GM19324 (cell line): ENCODE results near the gene MBD3.

ENCODE experiments used
- ATAC-seq: cut with Tn5 transposase; IDR thresholded peaks from one replicate; pipeline ENCODE4 v1.9.1; 2021; ENCODE audit warnings: mild to moderate bottlenecking, moderate library complexity; ENCODE audit not compliant: unreplicated experiment, low FRiP score

The MBD3 gene

GRCh38 chr19:1601613-1602064 lies 9.0 kb upstream of the MBD3 start:
- no peak for ATAC-seq

GRCh38 chr19:1599460-1599846 lies 6.8 kb upstream of the MBD3 start:
- ATAC-seq: no peak

- ATAC-seq: no peak
These were observed 6.3 kb upstream of the MBD3 start for GRCh38 chr19:1598777-1599459.

- ATAC-seq: no peak
These were observed 772 bp upstream of the MBD3 start for GRCh38 chr19:1593501-1593772.

GRCh38 chr19:1592024-1592754 lies 476 bp downstream of the MBD3 start:
- ATAC-seq: peak; percentile 80

DNA sequence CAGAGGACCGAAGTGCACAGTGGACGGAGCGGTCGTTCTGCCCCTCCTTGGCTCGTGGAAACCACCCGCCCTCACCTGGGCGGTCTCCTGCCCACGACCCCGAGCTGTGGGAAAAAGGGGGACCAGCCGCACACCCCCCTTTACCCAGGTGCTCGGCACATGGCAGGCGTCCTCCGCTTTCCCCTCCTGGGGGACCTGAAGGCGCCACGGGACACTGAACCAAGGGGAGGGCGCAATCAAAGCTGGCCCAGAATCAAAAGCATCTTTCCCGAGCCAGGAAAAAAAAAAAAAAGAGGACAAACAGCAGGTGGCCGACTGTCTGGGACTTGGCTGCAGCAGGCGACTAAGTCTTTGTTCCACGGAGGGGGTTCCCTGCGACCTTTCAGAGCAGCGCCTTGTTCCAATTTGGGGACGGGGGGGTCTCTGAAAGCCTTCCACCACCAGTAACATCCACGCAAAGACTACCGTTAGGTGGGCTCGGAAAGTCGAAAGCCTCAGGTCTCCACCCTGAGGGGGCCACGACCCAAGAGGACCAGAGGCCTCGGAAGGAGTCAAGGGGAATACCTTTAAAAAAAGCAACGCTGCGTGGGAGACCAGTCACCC lies 1.1 kb downstream of the MBD3 start:
- ATAC-seq: no peak

DNA sequence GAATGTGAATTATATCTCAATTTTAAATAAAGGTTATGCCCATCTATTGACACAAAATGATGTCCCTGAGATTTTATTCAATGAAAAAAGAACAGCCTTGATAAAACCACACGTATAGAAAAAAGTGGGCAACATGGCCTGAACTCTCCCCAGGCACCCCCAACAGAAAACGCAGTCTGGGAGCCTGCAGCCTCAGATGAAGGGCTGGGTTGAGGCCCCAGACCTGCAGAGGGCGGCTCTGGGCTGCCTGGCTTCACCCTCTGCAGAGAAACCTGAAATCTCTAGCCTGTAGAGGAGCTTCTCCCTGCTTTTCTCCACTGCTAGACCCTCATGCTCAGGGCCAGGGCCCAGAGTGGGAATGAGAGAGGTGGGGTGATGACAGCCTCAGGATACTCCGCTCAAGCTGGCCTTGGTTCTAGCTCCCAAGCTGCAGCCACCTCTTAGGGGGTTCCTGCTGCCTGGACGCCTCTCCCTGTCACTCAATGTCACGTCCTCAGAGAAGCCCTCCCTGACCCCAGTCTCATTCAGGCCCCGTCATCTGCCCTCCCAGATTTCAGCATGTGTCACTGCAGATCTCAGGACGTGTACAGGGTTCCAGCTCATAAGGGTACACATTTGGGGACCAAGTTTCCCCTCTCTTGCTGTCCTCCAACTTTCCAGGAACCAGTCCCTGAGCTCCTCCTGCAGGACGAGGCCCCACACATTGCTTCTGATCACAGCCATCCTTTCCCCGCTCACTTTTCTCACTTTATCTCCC lies 1.8 kb downstream of the MBD3 start:
- no peak for ATAC-seq

DNA sequence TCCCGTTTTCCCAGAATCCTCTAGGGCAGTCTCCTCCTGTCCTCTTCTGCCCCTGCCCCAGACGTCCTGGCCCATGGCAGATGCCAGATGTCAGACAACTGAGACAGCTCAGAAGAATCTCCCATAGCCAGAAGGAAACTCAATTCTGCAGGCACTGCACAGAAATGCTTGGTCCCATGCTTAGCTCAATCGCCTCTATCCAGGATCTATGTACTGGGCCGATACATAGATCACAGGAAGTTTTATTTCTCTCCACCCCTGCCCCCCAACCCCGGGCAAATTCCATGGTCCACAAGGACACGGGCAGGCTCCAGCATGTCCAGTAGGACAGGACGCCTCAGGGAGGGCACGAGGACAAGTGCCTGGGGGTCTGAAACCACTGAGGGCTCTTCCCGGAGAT lies 4.8 kb downstream of the MBD3 start:
- no peak for ATAC-seq

- no peak for ATAC-seq
These were observed 7.5 kb downstream of the MBD3 start for GRCh38 chr19:1585243-1585580.

DNA sequence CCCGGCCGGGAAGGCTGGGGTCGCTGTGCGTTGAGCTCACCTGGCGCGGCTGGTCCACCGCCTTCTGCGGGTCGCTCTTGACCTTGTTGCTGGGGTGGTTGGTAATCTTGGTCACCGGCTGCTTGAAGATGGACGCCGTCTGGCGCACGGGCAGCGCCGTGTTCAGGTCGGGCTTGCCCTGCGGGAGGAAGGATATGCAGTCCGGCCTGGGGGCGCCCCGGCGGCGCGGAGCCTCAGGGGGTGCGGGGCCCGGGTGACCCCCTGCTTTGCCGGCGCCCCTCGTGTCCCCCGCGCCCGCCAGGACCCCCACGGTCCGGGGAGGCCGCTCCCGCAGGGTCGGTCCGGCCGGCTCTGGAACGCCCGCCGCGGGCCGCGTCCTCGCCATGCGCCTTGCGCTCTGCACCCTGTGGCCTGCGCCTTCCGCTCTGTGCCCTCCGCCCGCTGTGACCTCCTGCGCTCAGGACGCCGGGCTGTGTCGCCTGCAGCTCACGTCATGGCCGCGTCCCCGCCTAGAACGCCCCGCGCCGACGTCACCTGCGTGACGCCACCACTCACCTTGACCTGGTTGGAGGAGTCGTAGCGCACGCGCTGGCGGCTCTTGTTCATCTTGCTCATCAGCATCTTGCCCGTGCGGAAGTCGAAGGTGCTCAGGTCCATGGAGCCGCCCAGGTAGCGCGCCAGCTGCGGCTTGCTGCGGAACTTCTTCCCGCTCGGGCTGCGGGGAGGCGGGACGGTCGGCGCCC lies 8.0 kb downstream of the MBD3 start:
- no peak for ATAC-seq

DNA sequence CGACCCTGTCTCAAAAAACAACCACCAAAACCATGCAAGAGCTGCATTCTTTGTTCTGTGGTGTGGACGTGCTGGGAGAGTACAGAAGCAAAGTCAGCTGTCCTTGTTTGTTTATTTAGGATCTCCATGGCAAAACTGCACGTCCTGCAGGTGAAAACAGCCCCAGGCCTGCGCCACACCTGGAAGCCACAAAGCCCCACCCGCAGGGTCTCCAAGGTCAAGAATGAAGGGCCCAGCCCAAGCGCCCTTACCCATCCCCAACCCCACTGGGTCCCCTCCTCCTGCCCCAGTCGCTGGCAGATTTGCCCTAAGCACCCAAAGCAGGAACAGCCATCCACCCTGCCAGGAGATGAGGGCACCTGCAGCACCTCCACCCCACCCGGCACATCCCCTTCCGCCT lies 10.5 kb downstream of the MBD3 start:
- ATAC-seq: no peak

DNA sequence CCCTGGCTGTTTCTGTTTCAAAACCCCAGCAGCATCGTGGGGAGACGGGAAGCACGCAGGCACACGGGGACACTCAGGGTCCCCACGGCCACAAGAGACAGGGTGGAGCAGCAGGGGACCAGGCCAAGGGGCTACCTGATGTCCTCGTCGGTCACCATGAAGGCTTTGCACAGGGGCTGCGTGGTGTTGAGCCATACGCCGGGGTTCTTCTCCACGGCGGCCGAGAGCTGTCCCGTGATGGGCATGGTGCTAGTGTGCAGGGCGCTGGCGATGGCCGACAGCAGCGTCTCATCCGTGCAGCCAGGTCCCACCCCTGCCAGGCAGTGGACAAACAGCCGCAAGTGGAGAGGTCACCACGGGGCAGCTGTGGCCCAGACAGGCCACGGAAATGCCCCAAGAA lies 11.7 kb downstream of the MBD3 start:
- ATAC-seq: no peak

DNA sequence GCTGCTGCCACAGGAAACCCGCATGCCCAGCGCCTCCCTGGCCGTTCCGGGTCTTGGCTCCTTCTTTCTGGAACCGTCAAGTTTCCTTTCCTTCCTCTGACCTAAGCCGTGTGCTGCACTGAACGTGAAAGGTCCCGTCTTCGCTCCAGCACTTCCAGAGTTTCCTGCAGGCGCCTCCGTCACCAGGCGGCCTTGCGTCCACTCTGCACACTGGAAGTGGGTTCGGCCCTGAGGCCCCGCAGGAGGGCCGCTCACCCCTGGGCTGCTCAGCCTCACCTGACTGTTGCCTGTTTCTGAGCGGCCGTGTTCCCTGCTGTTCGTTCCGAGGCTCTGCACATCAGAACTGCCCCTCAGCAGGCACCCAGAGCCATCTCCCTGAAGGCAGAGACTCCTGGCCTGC lies 12.3 kb downstream of the MBD3 start:
- ATAC-seq: no peak

DNA sequence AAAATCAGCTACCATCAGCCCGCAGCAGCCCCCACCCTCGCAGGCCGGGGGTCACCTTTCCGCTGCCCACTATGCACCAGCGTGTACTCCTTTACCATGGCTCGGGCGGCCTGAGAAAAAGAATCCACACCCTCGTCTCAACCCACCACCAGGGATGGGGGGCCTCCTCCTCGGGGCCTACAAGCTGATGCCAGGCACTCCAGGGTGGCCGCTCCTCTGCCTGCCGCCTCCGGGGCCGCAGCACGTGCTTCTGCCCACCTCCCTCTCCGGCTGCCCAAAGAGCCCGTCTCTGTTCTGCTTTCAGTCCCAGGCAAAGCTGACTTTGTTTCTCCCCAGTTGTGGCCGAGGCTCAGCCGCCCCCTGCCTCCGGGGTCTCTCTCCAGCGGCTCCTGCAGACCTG lies 13.4 kb downstream of the MBD3 start:
- ATAC-seq: no peak

DNA sequence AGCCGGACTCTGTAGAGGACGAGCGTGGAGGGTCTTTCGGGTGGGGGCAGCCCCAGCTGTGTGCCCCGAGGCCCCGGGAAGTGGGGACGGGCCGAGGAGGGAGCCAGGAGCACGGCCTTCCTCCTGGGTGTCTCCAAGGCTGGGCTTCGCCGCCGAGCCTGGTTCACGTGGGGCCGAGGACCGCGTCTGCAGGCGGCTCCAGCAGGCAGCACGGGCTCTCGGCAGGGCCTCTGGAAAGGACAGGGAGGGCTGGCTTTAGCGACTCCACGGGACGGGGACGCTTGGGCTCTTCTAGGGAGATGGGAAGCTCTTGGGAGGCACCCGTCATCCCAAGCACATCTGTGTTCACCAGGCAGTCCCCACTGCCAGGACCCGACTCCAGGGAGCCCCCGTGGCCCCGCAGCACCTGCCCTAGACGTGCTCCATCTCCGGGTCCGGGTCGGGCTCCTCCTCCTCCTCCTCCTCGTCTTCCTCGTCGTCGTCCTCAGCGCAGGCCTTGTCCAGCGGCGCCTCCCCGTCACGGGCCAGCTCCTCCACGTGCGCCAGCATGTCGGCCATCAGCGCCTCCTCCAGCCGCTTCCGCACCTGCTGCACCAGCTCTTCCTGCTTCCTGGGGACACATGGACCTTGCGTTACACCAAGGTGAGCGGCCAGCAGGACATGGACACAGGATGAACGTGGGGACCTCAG lies 14.6 kb downstream of the MBD3 start:
- ATAC-seq: no peak

GRCh38 chr19:1577090-1577928 lies 15.4 kb downstream of the MBD3 start:
- ATAC-seq: no peak

DNA sequence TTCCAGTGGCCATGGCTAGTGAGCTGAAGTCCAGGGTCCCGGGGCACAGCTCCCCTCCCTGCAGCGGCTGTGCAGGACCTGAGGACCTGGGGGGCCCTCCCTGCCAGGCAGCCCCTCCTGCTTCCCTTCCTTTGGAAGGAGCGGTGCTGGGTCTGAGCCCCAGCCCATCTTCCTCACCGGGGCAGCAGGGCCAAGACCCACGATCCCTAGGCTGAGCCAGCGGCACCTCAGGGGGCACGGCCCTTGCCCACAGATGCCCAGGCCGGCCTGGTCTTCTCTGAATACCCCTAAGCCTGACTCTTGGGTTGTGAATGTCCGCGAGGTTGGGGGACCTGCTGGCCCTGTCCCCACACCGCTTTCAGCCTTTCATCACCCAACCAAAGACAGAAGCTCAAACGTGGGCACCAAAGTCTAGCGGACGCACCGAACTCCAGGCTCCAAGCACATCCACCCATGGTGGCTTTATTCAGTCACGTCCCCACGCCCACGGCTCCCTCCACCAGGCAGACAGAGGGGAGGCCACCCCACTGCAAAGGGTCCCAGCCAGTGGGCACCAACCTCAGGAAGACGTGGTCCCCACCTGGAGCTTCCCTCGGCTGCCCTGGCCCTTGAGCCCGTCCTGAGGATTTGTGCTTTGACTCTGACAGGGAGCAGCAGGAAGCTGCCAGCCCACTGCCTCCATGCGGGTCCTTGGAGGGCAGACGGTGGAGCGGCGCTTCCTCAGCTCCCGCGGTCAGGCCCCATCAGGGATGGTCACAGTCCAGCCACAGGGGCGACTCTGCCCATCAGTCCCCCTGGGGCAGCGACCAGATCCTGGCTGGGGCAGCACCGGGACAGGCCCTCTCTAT lies 16.2 kb downstream of the MBD3 start:
- no peak for ATAC-seq
